HG02678 (cell line): ENCODE data around the gene DNMT1.

ENCODE experiments used
- ATAC-seq: cut with Tn5 transposase; IDR thresholded peaks from one replicate; pipeline ENCODE4 v1.9.1; 2021; ENCODE audit warnings: mild to moderate bottlenecking, moderate library complexity; ENCODE audit not compliant: unreplicated experiment

The DNMT1 gene

DNA sequence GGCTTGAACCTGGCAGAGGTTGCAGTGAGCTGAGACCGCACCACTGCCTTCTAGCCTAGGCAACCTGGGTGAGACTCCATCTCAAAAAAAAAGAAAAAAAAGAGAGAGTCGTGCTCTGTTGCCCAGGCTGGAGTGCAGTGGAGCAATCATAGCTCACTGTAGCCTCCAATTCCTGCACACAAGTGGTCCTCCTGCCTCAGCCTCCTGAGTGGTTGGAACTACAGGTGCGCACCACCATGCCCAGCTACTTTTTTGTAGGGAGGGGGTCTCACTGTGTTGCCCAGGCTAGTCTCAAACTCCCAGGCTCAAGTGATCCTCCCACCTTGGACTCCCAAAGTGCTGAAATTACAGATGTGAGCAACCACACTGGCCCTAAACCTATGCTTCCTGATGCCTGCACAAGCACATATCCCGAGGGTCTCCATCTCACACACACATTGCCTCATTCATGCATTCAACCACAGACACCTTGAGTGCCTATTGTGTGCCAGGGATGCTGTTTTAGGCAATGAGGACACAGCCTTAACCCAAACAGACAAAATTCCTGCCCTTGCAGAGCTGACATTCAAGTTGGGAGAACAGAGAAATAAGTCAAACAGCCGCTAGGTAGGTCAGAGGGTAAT is 94.5 kb downstream of the DNMT1 start:
- ATAC-seq, result no peak

DNA sequence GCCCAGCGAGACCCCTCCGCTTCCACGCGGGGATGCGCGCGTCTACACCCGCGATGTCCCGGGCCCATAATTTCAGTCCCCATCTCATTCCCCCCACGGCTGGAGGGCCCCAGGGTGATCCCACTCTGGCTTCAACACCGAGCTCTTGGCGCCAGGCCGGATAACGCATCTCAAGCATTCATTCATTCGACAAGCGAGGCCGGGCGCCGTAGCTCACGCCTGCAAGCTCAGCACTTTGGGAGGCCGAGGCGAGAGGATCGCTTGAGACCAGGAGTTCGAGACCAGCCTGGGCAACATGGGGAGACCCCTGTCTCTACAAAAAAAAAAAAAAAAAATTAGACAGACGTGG is 98.2 kb downstream of the DNMT1 start:
- ATAC-seq, result no peak

DNA sequence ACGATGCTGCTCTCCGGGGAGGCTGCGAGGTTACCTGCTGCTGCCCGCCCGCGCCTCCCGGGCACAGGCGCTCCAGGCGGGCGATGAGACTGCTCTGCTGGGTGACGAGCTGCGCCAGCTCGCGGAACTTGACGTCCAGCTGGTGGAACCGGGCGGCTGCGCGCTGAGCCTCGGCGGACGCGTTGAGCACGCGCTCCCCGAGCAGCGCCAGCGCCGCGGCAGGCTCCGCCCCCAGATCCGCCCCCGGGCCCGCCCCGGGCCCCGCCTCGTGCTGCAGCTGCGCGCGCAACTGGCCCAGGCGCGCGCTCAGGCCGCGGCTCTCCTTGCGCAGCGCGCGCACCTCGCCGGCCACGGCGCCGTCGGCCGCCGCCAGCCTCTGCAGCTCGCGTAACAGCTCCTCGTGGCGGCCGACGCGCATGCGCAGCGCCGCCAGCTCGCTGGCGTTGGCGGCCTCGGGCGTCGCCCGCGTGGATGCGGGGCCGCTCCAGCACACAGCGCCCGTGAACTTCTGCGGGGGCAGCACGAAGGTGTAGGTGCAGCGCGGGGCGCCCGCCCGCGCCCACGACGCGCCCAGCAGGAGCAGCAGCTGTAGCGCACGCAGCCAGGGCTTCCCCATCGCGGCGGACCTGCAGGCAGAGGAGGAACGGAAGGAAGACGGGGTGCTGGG is 98.7 kb downstream of the DNMT1 start:
- peak; percentile 81 for ATAC-seq

DNA sequence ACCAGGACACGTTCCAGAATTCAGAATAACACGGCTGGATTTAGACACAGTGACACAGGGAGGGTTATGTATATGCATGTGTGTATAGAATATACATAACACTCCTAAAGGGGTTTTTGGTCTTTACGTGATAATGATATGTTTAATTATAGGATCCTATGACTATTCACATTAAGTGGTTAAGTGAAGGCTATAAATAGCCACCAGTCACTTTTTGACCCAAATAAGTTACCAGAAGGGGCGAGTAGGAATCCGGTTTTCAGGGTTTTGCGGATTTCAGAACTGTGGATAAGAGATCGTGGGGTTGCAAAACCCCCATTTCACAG is 99.2 kb downstream of the DNMT1 start:
- no peak for ATAC-seq

DNA sequence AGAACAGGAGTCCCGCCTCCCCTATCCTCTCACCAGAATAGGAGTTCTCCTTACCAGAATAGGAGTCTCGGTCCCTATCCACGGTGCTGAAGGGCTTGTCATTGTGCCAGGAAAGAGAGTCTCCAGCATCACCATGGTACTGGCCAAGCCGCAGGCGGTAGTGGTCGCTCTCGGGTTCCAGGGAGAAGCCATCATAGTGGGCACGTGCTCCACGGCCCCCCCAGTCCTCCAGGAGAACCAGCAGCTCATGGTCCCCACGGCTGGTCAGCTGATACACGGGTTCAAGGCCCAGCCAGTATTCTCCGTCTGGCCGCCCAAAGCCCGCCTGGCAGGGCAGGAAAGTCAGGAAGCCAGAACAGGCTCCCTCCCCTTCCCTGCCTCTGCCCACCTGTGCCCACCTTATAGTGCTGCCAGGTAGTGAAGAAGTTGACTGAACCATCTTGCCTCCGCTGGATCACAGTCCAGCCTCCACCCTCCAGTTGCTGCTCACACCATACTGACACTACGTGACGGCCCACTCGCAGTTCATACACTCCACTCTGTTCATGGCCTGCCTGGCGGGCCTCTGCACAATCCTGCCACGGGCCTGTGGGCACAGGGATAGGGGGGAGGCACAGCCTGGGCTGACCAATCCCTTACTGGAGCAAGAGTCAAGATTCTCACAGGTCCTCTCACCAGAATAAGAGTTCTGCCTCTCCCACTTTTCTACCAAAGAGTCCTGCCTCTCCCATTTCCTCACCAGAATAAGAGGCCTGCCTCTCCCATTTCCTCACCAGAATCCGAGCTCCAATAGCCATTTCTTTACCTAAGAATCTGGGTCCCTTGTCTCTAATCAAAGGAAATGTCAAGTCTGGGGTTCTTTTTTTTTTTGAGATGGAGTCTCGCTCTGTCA is 101.2 kb downstream of the DNMT1 start:
- ATAC-seq, result no peak

GRCh38 chr19:10092648-10093294 is 102.0 kb downstream of the DNMT1 start:
- ATAC-seq, result no peak

GRCh38 chr19:10091895-10092641 is 102.7 kb downstream of the DNMT1 start:
- ATAC-seq, result no peak

GRCh38 chr19:10091370-10091687 is 103.4 kb downstream of the DNMT1 start:
- ATAC-seq, result no peak

- ATAC-seq, result no peak
These were observed 104.9 kb downstream of the DNMT1 start for GRCh38 chr19:10089801-10090375.

DNA sequence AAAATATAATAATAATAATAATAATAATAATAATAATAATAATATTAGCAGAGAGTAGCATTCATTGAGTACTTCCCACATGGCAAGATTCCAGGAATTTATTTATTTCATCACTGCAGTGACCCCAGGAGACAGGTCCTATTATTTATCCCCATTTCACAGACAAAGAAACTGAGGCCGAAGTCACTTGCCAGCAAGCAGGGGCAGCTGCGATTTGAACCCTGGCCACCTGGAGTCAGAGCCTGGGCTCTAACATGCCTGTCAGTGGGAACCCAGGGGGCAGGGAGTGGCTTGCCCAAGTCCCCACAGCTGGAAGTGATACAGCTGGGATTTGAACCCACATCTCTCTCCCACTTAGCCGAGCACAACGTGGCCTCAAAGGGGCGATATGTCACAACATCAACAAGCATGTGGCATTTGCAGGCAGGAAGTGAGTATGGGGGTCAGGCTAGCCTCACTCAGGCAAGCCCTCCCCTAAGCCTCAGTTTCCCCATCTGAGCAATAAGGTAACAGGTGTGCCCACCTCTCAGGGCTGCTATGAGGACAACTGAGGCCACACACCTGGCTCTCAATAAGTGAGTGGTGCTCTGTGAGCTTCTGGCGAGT is 105.7 kb downstream of the DNMT1 start:
- ATAC-seq, result no peak

DNA sequence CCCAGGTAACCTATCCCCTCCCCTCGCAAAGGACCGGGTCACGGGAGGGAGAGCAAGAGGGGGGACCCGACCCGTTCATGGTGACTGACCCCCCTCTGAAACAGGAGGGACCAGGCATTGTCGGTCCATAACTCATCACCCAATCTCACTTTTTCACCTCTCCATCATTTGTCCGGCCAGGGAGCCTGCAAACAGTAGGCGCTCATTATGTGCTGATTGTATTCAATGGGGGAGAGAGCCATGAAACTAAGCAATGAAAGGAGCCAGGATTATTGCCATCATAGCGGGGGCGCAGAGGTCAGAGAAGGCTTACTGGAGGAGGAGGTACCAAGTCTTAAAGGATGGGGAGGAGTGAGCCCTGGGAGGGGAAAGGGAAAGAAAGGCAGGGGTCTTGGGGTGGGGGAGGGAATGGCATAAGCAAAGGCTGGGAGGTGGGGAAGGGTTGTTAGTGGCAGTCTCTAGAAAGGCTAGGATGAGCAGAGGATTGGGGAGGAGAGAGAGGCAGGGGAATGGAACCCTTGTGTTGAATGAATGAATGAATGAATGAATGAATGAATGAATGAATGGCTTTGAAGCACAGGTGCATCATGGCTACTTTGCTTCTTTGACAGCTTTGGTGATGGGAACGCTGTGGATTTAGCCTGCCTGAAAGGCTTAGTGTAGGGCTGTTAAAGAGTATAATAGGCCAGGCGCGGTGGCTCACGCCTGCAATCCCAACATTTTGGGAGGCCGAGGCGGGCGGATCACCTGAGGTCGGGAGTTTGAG is 107.3 kb downstream of the DNMT1 start:
- no peak for ATAC-seq

- ATAC-seq, result no peak
These were observed 108.1 kb downstream of the DNMT1 start for GRCh38 chr19:10086591-10087192.

DNA sequence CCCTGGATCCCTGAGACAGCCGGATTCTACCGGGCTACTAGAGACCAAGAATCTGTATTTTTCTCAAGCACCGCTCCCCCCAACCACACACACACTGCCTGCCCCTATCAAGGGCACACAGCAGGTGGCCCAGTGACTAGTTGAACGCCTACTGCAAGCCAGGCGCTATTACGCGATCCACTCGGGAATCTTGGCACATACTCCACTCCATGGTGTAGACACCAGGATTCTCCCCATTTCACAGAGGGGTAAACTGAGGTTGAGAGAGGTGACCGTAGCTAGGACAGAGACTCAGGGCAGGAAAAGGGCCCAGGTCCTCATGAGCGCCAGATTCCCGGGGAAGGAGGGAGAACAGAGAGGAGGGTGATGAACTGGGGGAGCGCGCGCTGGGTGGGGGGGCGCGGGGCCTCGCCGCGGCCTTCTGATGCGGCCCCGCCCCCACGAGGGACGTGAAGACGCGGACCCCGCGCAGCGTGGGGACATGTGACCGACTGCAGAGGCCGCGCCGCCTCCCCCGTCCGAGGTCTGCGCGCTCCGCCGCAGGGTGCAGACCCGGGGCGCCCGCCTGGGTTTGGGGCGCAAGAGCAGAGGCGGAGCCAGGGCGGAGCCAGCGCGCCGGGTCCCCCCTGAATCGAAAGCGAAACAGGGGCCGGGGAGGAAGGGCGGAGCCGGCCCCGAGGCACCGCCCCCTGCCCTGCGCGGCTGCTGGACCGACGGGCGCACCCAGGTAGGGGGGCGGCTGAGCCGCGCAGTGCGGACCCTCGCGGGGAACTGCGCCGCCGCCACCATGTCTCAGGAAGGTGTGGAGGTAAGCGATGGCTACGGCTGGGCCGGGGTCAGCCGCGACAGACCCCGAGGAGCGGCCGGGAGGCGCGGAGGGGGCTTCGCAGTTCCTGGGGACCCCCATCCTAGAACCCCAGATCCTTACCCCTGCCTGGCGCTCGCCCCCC is 108.8 kb downstream of the DNMT1 start, which contains the start of gene SHFL:
Gene SHFL (plus strand): TSS at position 677 of the 950 bp plus-strand sequence. CDS start 111 bp downstream, at position 788.
- ATAC-seq, result peak; percentile 89

- no peak for ATAC-seq
These were observed 110.0 kb downstream of the DNMT1 start for GRCh38 chr19:10084803-10085202.

GRCh38 chr19:10083911-10084310 is 110.8 kb downstream of the DNMT1 start:
- no peak for ATAC-seq
